Karpas-422 (cell line): ENCODE data around the gene COMTD1. TPM values are rescaled to one million over a fixed set of nuclear protein-coding genes. Genes with fewer than 3 reads are reported as not detected.
"Not testable (repeated sequence)": the region's sequence is repeated elsewhere in the genome, so short reads cannot be mapped to it uniquely, and the experiment has no call there.

Experiments
- DNase-seq: peaks from one replicate; pipeline ENCODE4 v3.0.0-alpha.2; 2015
- H2AFZ ChIP-seq: fragments of 200-600 bp; sonication (generic); 2 replicates; pipeline ENCODE4 v1.6.1; 2014; ENCODE audit warnings: antibody characterized with exemption, low read length, mixed read lengths
- H3K27ac ChIP-seq: fragments of 200-600 bp; sonication (generic); 2 replicates; pipeline ENCODE4 v1.5.1; 2014; ENCODE audit warnings: mild to moderate bottlenecking, low read length, moderate library complexity
- H3K27me3 ChIP-seq: fragments of 200-600 bp; sonication (generic); 2 replicates; pipeline ENCODE4 v1.6.1; 2014; ENCODE audit warnings: low read length, mixed read lengths
- H3K36me3 ChIP-seq: fragments of 200-600 bp; sonication (generic); 2 replicates; pipeline ENCODE4 v1.6.1; 2014; ENCODE audit warnings: low read length, mixed read lengths; ENCODE audit not compliant: insufficient read depth
- H3K4me1 ChIP-seq: fragments of 200-600 bp; sonication (generic); 2 replicates; pipeline ENCODE4 v1.6.1; 2014; ENCODE audit warnings: mild to moderate bottlenecking, low read length, mixed read lengths
- H3K4me2 ChIP-seq: fragments of 200-600 bp; sonication (generic); 2 replicates; pipeline ENCODE4 v1.6.1; 2014; ENCODE audit warnings: low read length, low read depth, mild to moderate bottlenecking; ENCODE audit not compliant: poor library complexity, severe bottlenecking
- H3K4me3 ChIP-seq: fragments of 200-600 bp; sonication (generic); 2 replicates; pipeline ENCODE4 v1.5.1; 2014; ENCODE audit warnings: mild to moderate bottlenecking, antibody characterized with exemption, low read length, mixed read lengths
- H3K79me2 ChIP-seq: fragments of 200-600 bp; sonication (generic); 2 replicates; pipeline ENCODE4 v1.6.1; 2014; ENCODE audit warnings: mild to moderate bottlenecking, low read length, mixed read lengths
- H3K9ac ChIP-seq: fragments of 200-600 bp; sonication (generic); 2 replicates; pipeline ENCODE4 v1.6.0; 2014; ENCODE audit warnings: low read length
- H3K9me2 ChIP-seq: fragments of 200-600 bp; sonication (generic), shearing (Covaris generic); replicated peaks from 2 replicates; pipeline ENCODE4 v1.6.0; 2014; ENCODE audit warnings: mild to moderate bottlenecking, low read length, moderate library complexity; ENCODE audit not compliant: insufficient read depth
- H3K9me3 ChIP-seq: fragments of 300-700, 200-600 bp; sonication (generic); 2 replicates; pipeline ENCODE4 v1.6.1; 2014; ENCODE audit warnings: low read length, mixed read lengths
- H4K20me1 ChIP-seq: fragments of 200-600 bp; sonication (generic); 2 replicates; pipeline ENCODE4 v1.6.1; 2014; ENCODE audit warnings: mild to moderate bottlenecking, antibody characterized with exemption, low read length, low read depth; ENCODE audit not compliant: insufficient read depth
- small RNA-seq: library from RNA; depleted of rRNA; stranded (forward); fragments of <200 nt; gene quantifications from one replicate; pipeline ENCODE3, GENCODE V24; 2014
- total RNA-seq: library from RNA; depleted of rRNA; stranded (reverse); fragments of >200 nt; shearing (Covaris generic); gene quantifications from 2 replicates; pipeline ENCODE4 v1.2.3, GENCODE V29; 2014; ENCODE audit warnings: low replicate concordance; rRNA removed

Gene COMTD1
- total RNA-seq, 1 experiment from 2014 or later = 14.4 TPM

- peak; percentile 15 for DNase-seq
- H3K9me3 ChIP-seq = no peaks in the 10 kb centered on the region
- no peaks in the 10 kb centered on the region for H4K20me1 ChIP-seq
- H3K27ac ChIP-seq = no peak overlapping the region
- no peaks in the 10 kb centered on the region for H3K27me3 ChIP-seq
- H3K9ac ChIP-seq = no peak overlapping the region
- no peaks in the 10 kb centered on the region for H3K9me2 ChIP-seq
- H2AFZ ChIP-seq = no peak overlapping the region
- no peak overlapping the region for H3K4me3 ChIP-seq
- no peak overlapping the region for H3K4me2 ChIP-seq
- no peaks in the 10 kb centered on the region for H3K4me1 ChIP-seq
- H3K36me3 ChIP-seq = no peaks in the 10 kb centered on the region
- no peaks in the 10 kb centered on the region for H3K79me2 ChIP-seq
Measured at GRCh38 chr10:75189266-75190096, 46.3 kb downstream of the COMTD1 start.

GRCh38 chr10:75188522-75188921, 47.2 kb downstream of the COMTD1 start:
- H3K27ac ChIP-seq, H3K9me2 ChIP-seq: not testable (repeated sequence)

GRCh38 chr10:75187961-75188426, 47.8 kb downstream of the COMTD1 start:
- H3K9me3 ChIP-seq = no peaks in the 10 kb centered on the region
- H3K4me3 ChIP-seq = no peak overlapping the region
- no peak overlapping the region for H3K4me2 ChIP-seq
- no peaks in the 10 kb centered on the region for H3K79me2 ChIP-seq
- H3K27ac ChIP-seq = no peak overlapping the region
- H3K27me3 ChIP-seq = no peaks in the 10 kb centered on the region
- no peaks in the 10 kb centered on the region for H3K36me3 ChIP-seq
- H3K9me2 ChIP-seq = no peaks in the 10 kb centered on the region
- H2AFZ ChIP-seq = no peak overlapping the region
- no peaks in the 10 kb centered on the region for H4K20me1 ChIP-seq
- DNase-seq = peak; percentile 86
- H3K9ac ChIP-seq = no peak overlapping the region
- H3K4me1 ChIP-seq = no peaks in the 10 kb centered on the region

More at GRCh38 chr10:75188522-75188921, 47.2 kb downstream of the COMTD1 start:
- not testable (repeated sequence) for H3K4me3 ChIP-seq, H2AFZ ChIP-seq, H3K9ac ChIP-seq, H3K4me1 ChIP-seq, H3K36me3 ChIP-seq, H3K4me2 ChIP-seq, DNase-seq, H3K79me2 ChIP-seq, H3K27me3 ChIP-seq, H4K20me1 ChIP-seq, H3K9me3 ChIP-seq

GRCh38 chr10:75186310-75186709, 49.4 kb downstream of the COMTD1 start:
- H3K27ac ChIP-seq = no peak overlapping the region
- H3K36me3 ChIP-seq = no peaks in the 10 kb centered on the region
- H3K9me3 ChIP-seq = no peaks in the 10 kb centered on the region
- peak; percentile 35 for DNase-seq
- H3K4me3 ChIP-seq = no peak overlapping the region
- H3K4me1 ChIP-seq = no peaks in the 10 kb centered on the region
- peaks cover 4% of the 10 kb centered on the region for H3K79me2 ChIP-seq
- no peaks in the 10 kb centered on the region for H3K9me2 ChIP-seq
- H3K9ac ChIP-seq = no peak overlapping the region
- no peaks in the 10 kb centered on the region for H3K27me3 ChIP-seq
- H2AFZ ChIP-seq = no peak overlapping the region
- no peak overlapping the region for H3K4me2 ChIP-seq
- no peaks in the 10 kb centered on the region for H4K20me1 ChIP-seq

Small RNA genes lying within 50 kb of the gene (small RNA-seq; reads per million reads assigned to genes)
- gene HMGA1P5 (not detected), gene RPL39P25 (not detected)

Other genes starting within 250 kb of the COMTD1 start
- 15.7 and 18.8 TPM in 2 replicates for gene SAMD8, start 124.3 kb downstream of the COMTD1 start, total RNA-seq
- 84.2 and 128 TPM in 2 replicates for gene VDAC2, start 25.2 kb downstream of the COMTD1 start, total RNA-seq
- 0.04 TPM in 1 of 2 replicates, not detected in the other for gene ZNF503, start 165.8 kb upstream of the COMTD1 start, total RNA-seq
- gene LRMDA, start 195.7 kb upstream of the COMTD1 start, total RNA-seq = not detected in 2 replicates